ENCODE results near the gene EFNA5. TPM values are rescaled to one million over a fixed set of nuclear protein-coding genes. Genes with fewer than 3 reads are reported as not detected.

Gene EFNA5
- total RNA-seq, 1 donor from 2014 or later, result 38.9 TPM

DNA sequence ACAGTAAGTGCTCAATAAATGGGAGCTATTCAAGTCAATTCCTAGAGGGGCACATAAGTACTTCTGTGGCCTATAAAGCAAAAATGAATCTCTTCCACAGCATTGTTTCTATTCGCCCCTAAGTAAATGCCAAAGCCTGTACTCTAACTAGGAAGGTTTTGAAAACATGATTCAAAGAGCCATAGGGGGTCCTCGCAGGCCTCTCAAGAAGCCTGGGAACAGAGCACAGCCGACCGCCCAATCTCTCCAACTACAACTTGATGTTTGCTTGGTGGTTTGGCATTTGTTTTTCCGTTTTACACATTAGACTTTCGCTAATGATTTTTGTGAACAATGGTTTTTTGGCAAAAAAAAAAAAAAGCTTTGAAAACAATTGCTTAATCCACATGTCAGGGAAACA is 19.4 kb downstream of the EFNA5 start:
- H3K4me3 Mint-ChIP-seq (ENCODE audit: unreplicated experiment), result no peak overlapping the region
- no peak overlapping the region for H3K27ac Mint-ChIP-seq (ENCODE audit: unreplicated experiment)
- H3K36me3 Mint-ChIP-seq (ENCODE audit: low read depth), result peaks cover 2% of the 10 kb centered on the region
- no peaks in the 10 kb centered on the region for H3K9me3 Mint-ChIP-seq (ENCODE audit: low read depth)
- TF ChIP-seq, protein P1, sequence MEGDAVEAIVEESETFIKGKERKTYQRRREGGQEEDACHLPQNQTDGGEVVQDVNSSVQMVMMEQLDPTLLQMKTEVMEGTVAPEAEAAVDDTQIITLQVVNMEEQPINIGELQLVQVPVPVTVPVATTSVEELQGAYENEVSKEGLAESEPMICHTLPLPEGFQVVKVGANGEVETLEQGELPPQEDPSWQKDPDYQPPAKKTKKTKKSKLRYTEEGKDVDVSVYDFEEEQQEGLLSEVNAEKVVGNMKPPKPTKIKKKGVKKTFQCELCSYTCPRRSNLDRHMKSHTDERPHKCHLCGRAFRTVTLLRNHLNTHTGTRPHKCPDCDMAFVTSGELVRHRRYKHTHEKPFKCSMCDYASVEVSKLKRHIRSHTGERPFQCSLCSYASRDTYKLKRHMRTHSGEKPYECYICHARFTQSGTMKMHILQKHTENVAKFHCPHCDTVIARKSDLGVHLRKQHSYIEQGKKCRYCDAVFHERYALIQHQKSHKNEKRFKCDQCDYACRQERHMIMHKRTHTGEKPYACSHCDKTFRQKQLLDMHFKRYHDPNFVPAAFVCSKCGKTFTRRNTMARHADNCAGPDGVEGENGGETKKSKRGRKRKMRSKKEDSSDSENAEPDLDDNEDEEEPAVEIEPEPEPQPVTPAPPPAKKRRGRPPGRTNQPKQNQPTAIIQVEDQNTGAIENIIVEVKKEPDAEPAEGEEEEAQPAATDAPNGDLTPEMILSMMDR (IDR thresholded peaks at IDR 0.05), result no peak
- no peaks in the 10 kb centered on the region for H3K27me3 Mint-ChIP-seq (ENCODE audit: low read depth)
- peaks cover 26% of the 10 kb centered on the region for H3K4me1 Mint-ChIP-seq (ENCODE audit: low read depth)
- DNase-seq (ENCODE audit: low spot score), result no peak

DNA sequence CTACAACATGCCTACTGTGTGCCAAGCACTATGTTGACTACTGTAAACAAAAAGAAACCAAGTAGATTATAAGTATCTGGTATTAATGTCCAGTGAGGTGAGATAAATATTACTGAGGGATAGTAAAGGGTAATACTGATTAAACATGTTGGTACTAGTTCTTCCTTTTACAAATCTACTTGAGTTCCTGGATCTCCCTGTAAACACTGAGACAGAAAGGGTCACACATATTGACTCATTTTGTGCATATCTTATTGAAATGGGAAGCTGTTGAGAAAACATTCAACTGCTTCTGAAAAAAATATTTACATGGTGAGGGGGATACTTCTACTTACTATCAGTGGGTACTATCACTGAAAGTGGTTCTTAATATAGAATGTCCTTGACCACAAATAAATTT is 24.3 kb downstream of the EFNA5 start:
- H3K27me3 Mint-ChIP-seq (ENCODE audit: low read depth), result no peaks in the 10 kb centered on the region
- H3K9me3 Mint-ChIP-seq (ENCODE audit: low read depth), result no peaks in the 10 kb centered on the region
- H3K4me3 Mint-ChIP-seq (ENCODE audit: unreplicated experiment), result no peak overlapping the region
- H3K27ac Mint-ChIP-seq (ENCODE audit: unreplicated experiment), result no peak overlapping the region
- H3K4me1 Mint-ChIP-seq (ENCODE audit: low read depth), result peaks cover 3% of the 10 kb centered on the region
- DNase-seq (ENCODE audit: low spot score), result no peak
- TF ChIP-seq, protein P1 (IDR thresholded peaks at IDR 0.05), result no peak
- peaks cover 2% of the 10 kb centered on the region for H3K36me3 Mint-ChIP-seq (ENCODE audit: low read depth)

DNA sequence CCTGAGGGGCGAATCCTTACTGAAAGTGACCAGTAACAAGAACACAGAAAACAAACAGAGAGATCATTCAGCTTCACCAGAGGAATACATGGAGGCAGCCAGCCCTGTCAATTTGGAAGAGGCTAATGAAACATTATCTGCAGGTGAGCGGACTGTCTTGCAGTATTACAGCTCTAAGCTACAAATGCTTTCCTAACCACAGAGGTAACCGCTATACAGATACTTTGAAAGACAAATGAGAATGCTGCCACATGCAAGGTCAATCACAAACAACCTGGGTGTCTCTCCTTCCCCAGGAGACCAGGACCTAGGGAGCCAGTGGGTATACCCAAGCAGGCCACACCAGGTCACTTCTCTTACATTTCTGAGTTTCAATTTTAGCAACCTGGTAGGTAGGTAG is 30.2 kb downstream of the EFNA5 start:
- H3K4me1 Mint-ChIP-seq (ENCODE audit: low read depth), result peaks cover 15% of the 10 kb centered on the region
- H3K27ac Mint-ChIP-seq (ENCODE audit: unreplicated experiment), result no peak overlapping the region
- DNase-seq (ENCODE audit: low spot score), result no peak
- TF ChIP-seq, protein P1 (IDR thresholded peaks at IDR 0.05), result no peak
- no peak overlapping the region for H3K4me3 Mint-ChIP-seq (ENCODE audit: unreplicated experiment)
- no peaks in the 10 kb centered on the region for H3K27me3 Mint-ChIP-seq (ENCODE audit: low read depth)
- H3K36me3 Mint-ChIP-seq (ENCODE audit: low read depth), result peaks cover 2% of the 10 kb centered on the region
- H3K9me3 Mint-ChIP-seq (ENCODE audit: low read depth), result no peaks in the 10 kb centered on the region

DNA sequence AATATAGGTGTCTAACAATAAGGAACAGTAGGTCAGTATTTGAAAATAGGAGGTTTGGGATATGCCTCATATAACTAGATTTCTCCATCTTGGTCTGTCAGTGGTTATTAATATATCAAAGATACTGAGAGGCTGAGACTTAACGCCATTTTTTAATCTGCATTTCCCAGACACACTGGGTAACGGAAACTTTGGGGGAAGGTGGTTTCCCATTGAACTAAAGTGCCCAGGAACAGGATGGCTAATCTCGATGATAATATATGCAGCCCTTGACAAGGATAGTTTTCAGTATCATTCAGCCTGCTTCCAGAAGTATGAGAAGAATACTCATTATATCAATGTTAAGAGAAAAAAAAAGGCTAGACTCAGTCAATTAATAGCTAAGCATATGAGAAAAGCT is 30.7 kb downstream of the EFNA5 start:
- TF ChIP-seq, protein P1 (IDR thresholded peaks at IDR 0.05), result no peak
- Mint-ChIP-seq H3K9me3 (ENCODE audit: low read depth) (no peaks in the 10 kb centered on the region), H3K27ac (ENCODE audit: unreplicated experiment) (no peak overlapping the region), H3K4me1 (ENCODE audit: low read depth) (peaks cover 21% of the 10 kb centered on the region), H3K4me3 (ENCODE audit: unreplicated experiment) (no peak overlapping the region), H3K36me3 (ENCODE audit: low read depth) (peaks cover 2% of the 10 kb centered on the region), H3K27me3 (ENCODE audit: low read depth) (no peaks in the 10 kb centered on the region)
- DNase-seq (ENCODE audit: low spot score), result no peak

DNA sequence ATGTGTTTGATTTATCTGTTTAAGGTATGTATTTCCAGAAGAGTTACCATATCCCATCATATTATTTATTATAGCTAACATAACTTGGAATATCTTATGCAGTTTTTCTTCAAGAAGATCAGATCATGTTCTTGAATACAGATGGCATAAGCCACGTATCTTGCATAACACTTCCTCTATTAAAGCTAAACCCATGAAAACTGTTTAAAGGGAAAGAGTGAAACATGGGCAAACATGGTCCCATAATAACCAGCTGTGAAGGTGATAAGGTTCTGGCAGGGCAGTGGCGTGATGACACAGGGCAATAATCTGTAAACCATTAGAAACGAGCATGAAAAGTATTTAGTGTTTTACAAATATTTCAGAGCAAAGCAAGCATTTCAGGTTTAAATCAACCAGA is 34.2 kb downstream of the EFNA5 start:
- Mint-ChIP-seq H3K27me3 (ENCODE audit: low read depth) (no peaks in the 10 kb centered on the region), H3K27ac (ENCODE audit: unreplicated experiment) (no peak overlapping the region), H3K4me3 (ENCODE audit: unreplicated experiment) (no peak overlapping the region), H3K9me3 (ENCODE audit: low read depth) (no peaks in the 10 kb centered on the region), H3K4me1 (ENCODE audit: low read depth) (peaks cover 48% of the 10 kb centered on the region), H3K36me3 (ENCODE audit: low read depth) (peaks cover 2% of the 10 kb centered on the region)
- no peak for DNase-seq (ENCODE audit: low spot score)
- TF ChIP-seq, protein P1 (IDR thresholded peaks at IDR 0.05), result no peak
